HEK293 (cell line): ENCODE data around the gene RHBDD1.

Experiments
- CTCF ChIP-seq: fragments of 450-650 bp; formaldehyde crosslinking; IDR thresholded peaks from 2 replicates; pipeline ENCODE4 v1.5.1; 2016; ENCODE audit warnings: missing biosample characterization, missing genetic modification characterization
- MZF1 ChIP-seq: fragments of 450-650 bp; formaldehyde crosslinking; IDR thresholded peaks from 2 replicates; pipeline ENCODE4 v1.5.1; 2017; ENCODE audit warnings: missing biosample characterization, missing genetic modification characterization, borderline replicate concordance
- REPIN1 ChIP-seq: fragments of 450-650 bp; formaldehyde crosslinking; IDR thresholded peaks from 2 replicates; pipeline ENCODE4 v1.5.1; 2017; ENCODE audit warnings: missing biosample characterization, missing genetic modification characterization, low read depth
- ZNF138 ChIP-seq: fragments of 450-650 bp; formaldehyde crosslinking; IDR thresholded peaks from 2 replicates; pipeline ENCODE4 v1.5.1; 2016; ENCODE audit warnings: missing biosample characterization, missing genetic modification characterization, borderline replicate concordance
- ZNF501 ChIP-seq: fragments of 450-650 bp; formaldehyde crosslinking; IDR thresholded peaks from 2 replicates; pipeline ENCODE4 v1.5.1; 2016; ENCODE audit warnings: missing biosample characterization, missing genetic modification characterization
- ZNF624 ChIP-seq: fragments of 450-650 bp; formaldehyde crosslinking; IDR thresholded peaks from 2 replicates; pipeline ENCODE4 v1.5.1; 2017; ENCODE audit warnings: missing biosample characterization, missing genetic modification characterization
- ZSCAN16 ChIP-seq: fragments of 450-650 bp; formaldehyde crosslinking; IDR thresholded peaks from 2 replicates; pipeline ENCODE4 v1.5.1; 2016; ENCODE audit warnings: missing biosample characterization, missing genetic modification characterization
- TF ChIP-seq, protein P1 (sequence below): fragments of 450-650 bp; formaldehyde crosslinking; IDR thresholded peaks from 2 replicates; pipeline ENCODE4 v1.5.1; 2016; ENCODE audit warnings: missing biosample characterization, missing genetic modification characterization

GRCh38 chr2:226847511-226847910 is 11.7 kb downstream of the RHBDD1 start:
- no peak for TF ChIP-seq ZSCAN16 (tag by site-specific recombination)
- no peak for TF ChIP-seq CTCF (tag by site-specific recombination)
- TF ChIP-seq, protein P1, sequence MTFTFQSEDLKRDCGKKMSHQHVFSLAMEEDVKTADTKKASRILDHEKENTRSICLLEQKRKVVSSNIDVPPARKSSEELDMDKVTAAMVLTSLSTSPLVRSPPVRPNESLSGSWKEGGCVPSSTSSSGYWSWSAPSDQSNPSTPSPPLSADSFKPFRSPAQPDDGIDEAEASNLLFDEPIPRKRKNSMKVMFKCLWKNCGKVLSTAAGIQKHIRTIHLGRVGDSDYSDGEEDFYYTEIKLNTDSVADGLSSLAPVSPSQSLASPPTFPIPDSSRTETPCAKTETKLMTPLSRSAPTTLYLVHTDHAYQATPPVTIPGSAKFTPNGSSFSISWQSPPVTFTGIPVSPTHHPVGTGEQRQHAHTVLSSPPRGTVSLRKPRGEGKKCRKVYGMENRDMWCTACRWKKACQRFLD (tag by site-specific recombination) = no peak
- no peak for TF ChIP-seq ZNF501 (tag by site-specific recombination)
- no peak for TF ChIP-seq ZNF624 (tag by site-specific recombination)
- no peak for TF ChIP-seq REPIN1 (tag by site-specific recombination)
- no peak for TF ChIP-seq ZNF138 (tag by site-specific recombination)
- no peak for TF ChIP-seq MZF1 (tag by site-specific recombination)
